B cell (primary cell): Measurements from ENCODE around the gene RNASE4. TPM values are rescaled to one million over a fixed set of nuclear protein-coding genes. Genes with fewer than 3 reads are reported as not detected.

Experiments
- ATAC-seq: fragments of 200-7000 bp; cut with Tn5 transposase; one replicate; pipeline ENCODE4 v1.10.0; 2021; ENCODE audit warnings: low read depth, mild to moderate bottlenecking, moderate number of reproducible peaks, moderate library complexity
- CTCF ChIA-PET: fragments of 350-600 bp; sonication (Branson Sonifier 250); formaldehyde crosslinking; loops from one replicate; lab custom pipeline; 2021; ENCODE audit warnings: antibody characterized with exemption, inconsistent platforms; lab: Charles Lee
- POLR2A ChIA-PET: fragments of 350-600 bp; sonication (Branson Sonifier 250); formaldehyde crosslinking; loops from one replicate; lab custom pipeline; 2021; ENCODE audit warnings: antibody characterized with exemption; lab: Charles Lee
- DNase-seq: peaks from one replicate; pipeline ENCODE4 v3.0.0; 2013
- H2AFZ ChIP-seq: 2 replicates; pipeline ENCODE4 v1.6.1; 2012; ENCODE audit warnings: mild to moderate bottlenecking, low read depth, low read length; ENCODE audit not compliant: insufficient read depth, poor library complexity, severe bottlenecking
- H3K27ac ChIP-seq, 2 donors: 1 replicate in 1 of 2; 2 replicates in 1 of 2; pipeline ENCODE4 v1.5.1; 2012 to 2013; ENCODE audit warnings: low read length in 2 of 2, mild to moderate bottlenecking in 2 of 2, moderate library complexity in 1 of 2
- H3K27me3 ChIP-seq, 4 experiments: fragments of 200-600 bp in 1 of 4; sonication (generic) in 1 of 4; replicated peaks in 1 of 4; 1 replicate in 2 of 4; 2 replicates in 2 of 4; pipeline versions ENCODE4 v1.6.1 to v1.7.0; 2013 to 2016; ENCODE audit warnings: low read length in 3 of 4, mild to moderate bottlenecking in 2 of 4, mixed read lengths in 1 of 4, moderate library complexity in 1 of 4; ENCODE audit not compliant: insufficient read depth in 4 of 4, control insufficient read depth in 3 of 4; ENCODE audit errors: control extremely low read depth in 1 of 4
- H3K36me3 ChIP-seq, 2 experiments: replicated peaks in 1 of 2; 1 replicate in 1 of 2; 2 replicates in 1 of 2; pipeline versions ENCODE4 v1.6.1 to v1.7.1; 2013; ENCODE audit warnings: low read length in 1 of 2; ENCODE audit not compliant: insufficient read depth in 2 of 2, control insufficient read depth in 1 of 2; ENCODE audit errors: control extremely low read depth in 1 of 2, extremely low read depth in 1 of 2
- H3K4me1 ChIP-seq, 2 donors: fragments of 200-600 bp in 1 of 2; sonication (generic) in 1 of 2; 1 replicate in 1 of 2; 2 replicates in 1 of 2; pipeline versions ENCODE4 v1.5.1 to v1.6.1; 2013 to 2017; ENCODE audit warnings: low read length in 2 of 2; ENCODE audit not compliant: control insufficient read depth in 2 of 2, insufficient read depth in 2 of 2
- H3K4me2 ChIP-seq: replicated peaks from 2 replicates; pipeline ENCODE3; 2012; ENCODE audit warnings: mild to moderate bottlenecking, low read depth, low read length; ENCODE audit not compliant: poor library complexity, severe bottlenecking
- H3K4me3 ChIP-seq, 5 experiments: fragments of 200-600 bp in 1 of 5; sonication (generic) in 1 of 5; 1 replicate in 3 of 5; 2 replicates in 2 of 5; pipeline versions ENCODE4 v1.5.1 to v1.7.0; 2011 to 2016; ENCODE audit warnings: low read length in 4 of 5, mild to moderate bottlenecking in 4 of 5, low read depth in 2 of 5, control low read depth in 1 of 5, moderate library complexity in 1 of 5; ENCODE audit not compliant: insufficient read depth in 1 of 5; ENCODE audit errors: control extremely low read depth in 1 of 5, extremely low read depth in 1 of 5
- H3K79me2 ChIP-seq: fragments of 200-600 bp; sonication (generic); one replicate; pipeline ENCODE4 v1.6.0; 2016; ENCODE audit warnings: low read length; ENCODE audit not compliant: control insufficient read depth, insufficient read depth
- H3K9ac ChIP-seq: fragments of 200-600 bp; sonication (generic); 2 replicates; pipeline ENCODE4 v1.6.1; 2017; ENCODE audit warnings: mild to moderate bottlenecking, low read length, moderate library complexity
- H3K9me3 ChIP-seq, 3 donors: one replicate each; pipeline versions ENCODE4 v1.6.1 to v1.7.1; 2013; ENCODE audit warnings: low read length in 2 of 3; ENCODE audit not compliant: control insufficient read depth in 2 of 3, insufficient read depth in 1 of 3; ENCODE audit errors: control extremely low read depth in 1 of 3
- H4K20me1 ChIP-seq: 2 replicates; pipeline ENCODE4 v1.6.0; 2012; ENCODE audit warnings: mild to moderate bottlenecking, low read length; ENCODE audit not compliant: insufficient read depth, control insufficient read depth, poor library complexity, severe bottlenecking
- H3K27ac Mint-ChIP-seq: one replicate; pipeline ENCODE4 v1.8.0; 2021; ENCODE audit warnings: mixed read lengths
- H3K27me3 Mint-ChIP-seq: one replicate; pipeline ENCODE4 v1.8.0; 2021; ENCODE audit warnings: mixed read lengths
- H3K4me1 Mint-ChIP-seq: one replicate; pipeline ENCODE4 v1.8.0; 2021; ENCODE audit warnings: mixed read lengths
- H3K4me3 Mint-ChIP-seq: one replicate; pipeline ENCODE4 v1.8.0; 2021; ENCODE audit warnings: mixed read lengths
- H3K9me3 Mint-ChIP-seq: one replicate; pipeline ENCODE4 v1.8.0; 2022; ENCODE audit warnings: mixed read lengths; ENCODE audit not compliant: insufficient read depth
- EZH2 ChIP-seq: IDR thresholded peaks from 2 replicates; pipeline ENCODE4 v1.6.1; 2012; ENCODE audit warnings: borderline replicate concordance, low read depth, mild to moderate bottlenecking, moderate library complexity, low read length; ENCODE audit not compliant: insufficient read depth, poor library complexity, severe bottlenecking
- whole genome bisulfite sequencing: methylation state at CpG from one replicate; pipeline ENCODE4 v1.1.5; 2013; ENCODE audit warnings: missing lambda C conversion rate; ENCODE audit not compliant: insufficient coverage; 5-methylcytosine and 5-hydroxymethylcytosine counted together
- intact Hi-C: fragments of 100-400 bp; cut with micrococcal nuclease; formaldehyde crosslinking; loops from one replicate; pipeline ENCODE4 v1.10.0; 2022
- polyA plus RNA-seq: library from polyadenylated mRNA; depleted of rRNA; stranded (reverse); fragments of >200 nt; gene quantifications from 2 replicates; pipeline ENCODE4 v1.2.3, GENCODE V29; 2012
- total RNA-seq, 2 donors: library from RNA; stranded (reverse); fragments of 120-200 nt in 1 of 2; gene quantifications; 1 replicate in 1 of 2; 2 replicates in 1 of 2; pipeline versions ENCODE4 v1.2.3 to v1.2.4, GENCODE V29; 2013 to 2022
- TF ChIP-seq, protein P1 (sequence below): fragments of 200-600 bp; IDR thresholded peaks from one replicate; pipeline ENCODE4 v1.8.0; 2022; ENCODE audit warnings: antibody characterized with exemption, mild to moderate bottlenecking

Gene RNASE4
- total and polyA plus RNA-seq, 2 donors (not counting 1 experiment from before 2014, with no cell fraction given): 1.8 TPM

DNA sequence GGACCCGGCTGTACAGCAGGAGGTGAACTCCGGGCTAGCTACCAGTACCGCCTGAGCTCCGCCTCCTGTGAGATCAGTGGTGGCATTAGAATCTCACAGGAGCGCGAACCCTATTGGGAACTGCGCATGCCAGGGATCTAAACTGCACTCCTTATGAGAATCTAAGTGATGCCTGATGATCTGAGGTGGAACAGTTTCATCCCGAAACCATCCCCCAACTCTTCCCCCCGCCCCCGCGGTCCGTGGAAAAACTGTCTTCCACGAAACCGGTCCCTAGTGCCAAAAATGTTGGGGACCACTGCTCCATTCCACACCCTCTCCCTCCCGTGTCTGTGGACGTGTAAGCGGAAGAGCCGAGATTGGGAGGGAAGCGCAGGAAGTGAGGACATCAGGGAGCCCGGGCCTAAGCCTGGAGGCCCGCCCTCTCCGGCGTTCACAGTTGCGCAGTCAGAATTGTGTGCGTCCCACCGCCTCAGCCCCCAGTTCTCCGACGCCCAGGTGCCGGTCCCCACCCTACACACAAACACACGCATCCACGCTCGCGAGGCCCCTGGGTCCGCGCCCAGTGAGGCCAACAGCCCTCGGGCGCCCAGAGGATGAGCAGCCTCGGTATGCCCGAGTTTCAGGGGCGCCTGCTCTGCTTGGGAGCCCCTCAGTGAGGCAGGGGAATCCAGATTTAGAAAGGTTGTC is 1.8 kb upstream of the RNASE4 start:
- no peaks in the 10 kb centered on the region for H3K9me3 Mint-ChIP-seq
- CTCF ChIA-PET: interaction anchor here (1.1 to 20.0 kb wide), 15 partner anchors 10 to 355 kb away, joined by 3 to 445 read pairs (median 17); no protein-coding TSS in a partner anchor
- H3K4me2 ChIP-seq: peak overlapping the region; percentile 76
- H3K79me2 ChIP-seq: no peaks in the 10 kb centered on the region
- H3K4me3 Mint-ChIP-seq: no peak overlapping the region
- no peaks in the 10 kb centered on the region for H3K27me3 ChIP-seq
- H3K4me1 Mint-ChIP-seq: peaks cover 15% of the 10 kb centered on the region
- no peaks in the 10 kb centered on the region for H4K20me1 ChIP-seq
- WGBS: 0% methylated on average over 34 of the region's 40 CpGs
- DNase-seq (peak; percentile 88), ATAC-seq (peak; percentile 57)
- no peak overlapping the region for H3K27ac Mint-ChIP-seq
- peak overlapping the region; percentile 81 to 95 (median 92) for H3K4me3 ChIP-seq
- TF ChIP-seq, protein P1, sequence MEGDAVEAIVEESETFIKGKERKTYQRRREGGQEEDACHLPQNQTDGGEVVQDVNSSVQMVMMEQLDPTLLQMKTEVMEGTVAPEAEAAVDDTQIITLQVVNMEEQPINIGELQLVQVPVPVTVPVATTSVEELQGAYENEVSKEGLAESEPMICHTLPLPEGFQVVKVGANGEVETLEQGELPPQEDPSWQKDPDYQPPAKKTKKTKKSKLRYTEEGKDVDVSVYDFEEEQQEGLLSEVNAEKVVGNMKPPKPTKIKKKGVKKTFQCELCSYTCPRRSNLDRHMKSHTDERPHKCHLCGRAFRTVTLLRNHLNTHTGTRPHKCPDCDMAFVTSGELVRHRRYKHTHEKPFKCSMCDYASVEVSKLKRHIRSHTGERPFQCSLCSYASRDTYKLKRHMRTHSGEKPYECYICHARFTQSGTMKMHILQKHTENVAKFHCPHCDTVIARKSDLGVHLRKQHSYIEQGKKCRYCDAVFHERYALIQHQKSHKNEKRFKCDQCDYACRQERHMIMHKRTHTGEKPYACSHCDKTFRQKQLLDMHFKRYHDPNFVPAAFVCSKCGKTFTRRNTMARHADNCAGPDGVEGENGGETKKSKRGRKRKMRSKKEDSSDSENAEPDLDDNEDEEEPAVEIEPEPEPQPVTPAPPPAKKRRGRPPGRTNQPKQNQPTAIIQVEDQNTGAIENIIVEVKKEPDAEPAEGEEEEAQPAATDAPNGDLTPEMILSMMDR: no peak
- no peak for TF ChIP-seq EZH2
- peaks cover 31 to 48% of the 10 kb centered on the region in 2 donors for H3K4me1 ChIP-seq
- POLR2A ChIA-PET: interaction anchor here (0.5 to 5.8 kb wide), 10 partner anchors 14 to 340 kb away, joined by 3 to 42 read pairs (median 8); partner anchors contain the start of genes PARP2, PIP4P1 and RNASE6
- H3K27me3 Mint-ChIP-seq: no peaks in the 10 kb centered on the region
- H3K36me3 ChIP-seq: no peaks in the 10 kb centered on the region
- peak overlapping the region; percentile 81 for H2AFZ ChIP-seq
- peak overlapping the region; percentile 87 for H3K9ac ChIP-seq
- peak overlapping the region; percentile 92 to 94 for H3K27ac ChIP-seq
- intact Hi-C loops: loop anchor here (1.0 to 5.0 kb wide), 5 partner anchors 9 to 339 kb away; partner anchors contain the start of genes APEX1 and PARP2
- no peaks in the 10 kb centered on the region for H3K9me3 ChIP-seq
